Neural progenitor cell (in vitro differentiated cells): ENCODE measurements around the gene SLC25A22. TPM values are rescaled to one million over a fixed set of nuclear protein-coding genes. Genes with fewer than 3 reads are reported as not detected.

ENCODE experiments used
- DNase-seq: peaks from one replicate; pipeline ENCODE4 v3.0.0-alpha.2; 2016; ENCODE audit warnings: low spot score
- H2AFZ ChIP-seq: fragments of 200-600 bp; sonication (generic); replicated peaks from 2 replicates; pipeline ENCODE4 v1.6.1; 2016; ENCODE audit warnings: antibody characterized with exemption
- H3F3A ChIP-seq: fragments of 200-600 bp; sonication (generic); 2 replicates; pipeline ENCODE4 v1.6.1; 2016; ENCODE audit warnings: antibody characterized with exemption, low read depth
- H3K27ac ChIP-seq: fragments of 200-600 bp; sonication (generic); 2 replicates; pipeline ENCODE4 v1.5.1; 2016; ENCODE audit warnings: mild to moderate bottlenecking
- H3K27me3 ChIP-seq: fragments of 200-600 bp; sonication (generic); 2 replicates; pipeline ENCODE4 v1.6.1; 2016; ENCODE audit warnings: mild to moderate bottlenecking, moderate library complexity
- H3K36me3 ChIP-seq: fragments of 200-600 bp; sonication (generic); 2 replicates; pipeline ENCODE4 v1.5.1; 2016
- H3K4me1 ChIP-seq: fragments of 200-600 bp; sonication (generic); 2 replicates; pipeline ENCODE4 v1.6.1; 2016; ENCODE audit warnings: mixed run types
- H3K4me2 ChIP-seq: fragments of 200-600 bp; sonication (generic); 2 replicates; pipeline ENCODE4 v1.6.1; 2016
- H3K4me3 ChIP-seq: fragments of 200-600 bp; sonication (generic); 2 replicates; pipeline ENCODE4 v1.5.1; 2016
- H3K79me2 ChIP-seq: fragments of 200-600 bp; sonication (generic); 2 replicates; pipeline ENCODE4 v1.6.1; 2016; ENCODE audit warnings: low read depth
- H3K9ac ChIP-seq: fragments of 200-600 bp; sonication (generic); 2 replicates; pipeline ENCODE4 v1.6.1; 2016
- H3K9me3 ChIP-seq: fragments of 200-600 bp; sonication (generic); 2 replicates; pipeline ENCODE4 v1.5.1; 2016; ENCODE audit warnings: low read depth
- H4K20me1 ChIP-seq: fragments of 200-600 bp; sonication (generic); 2 replicates; pipeline ENCODE4 v1.6.1; 2016; ENCODE audit warnings: low read depth
- H3K27ac Mint-ChIP-seq: 3 replicates; pipeline ENCODE4 v1.8.0; 2021; ENCODE audit warnings: mixed read lengths
- H3K27me3 Mint-ChIP-seq: 2 replicates; pipeline ENCODE4 v1.8.0; 2022; ENCODE audit warnings: low read depth, mild to moderate bottlenecking, inconsistent platforms, moderate library complexity, mixed read lengths; ENCODE audit not compliant: insufficient read depth
- H3K36me3 Mint-ChIP-seq: 3 replicates; pipeline ENCODE4 v1.8.0; 2021; ENCODE audit warnings: mixed read lengths
- H3K4me1 Mint-ChIP-seq: 3 replicates; pipeline ENCODE4 v1.8.0; 2021; ENCODE audit warnings: mixed read lengths
- H3K4me3 Mint-ChIP-seq: 3 replicates; pipeline ENCODE4 v1.8.0; 2021; ENCODE audit warnings: mild to moderate bottlenecking, moderate library complexity, mixed read lengths
- H3K9me3 Mint-ChIP-seq: 3 replicates; pipeline ENCODE4 v1.8.0; 2020; ENCODE audit warnings: mixed read lengths
- EZH2 ChIP-seq: fragments of 200-600 bp; sonication (generic); IDR thresholded peaks from 2 replicates; pipeline ENCODE4 v1.6.1; 2017; ENCODE audit warnings: antibody characterized with exemption, mild to moderate bottlenecking, moderate library complexity
- EZH2phosphoT487 ChIP-seq: fragments of 200-600 bp; sonication (generic); IDR thresholded peaks from 2 replicates; pipeline ENCODE4 v1.6.1; 2017; ENCODE audit warnings: antibody characterized with exemption
- total RNA-seq: library from RNA; depleted of rRNA; stranded (reverse); fragments of >200 nt; gene quantifications from 2 replicates; pipeline ENCODE4 v1.2.3, GENCODE V29; 2015; ENCODE audit warnings: low replicate concordance
- TF ChIP-seq, protein P1 (sequence below): fragments of 200-600 bp; sonication (generic); IDR thresholded peaks from 2 replicates; pipeline ENCODE4 v1.5.1; 2017; ENCODE audit warnings: antibody characterized with exemption, mild to moderate bottlenecking

Gene SLC25A22
- total RNA-seq, 1 donor from 2014 or later = 11.0 TPM

DNA sequence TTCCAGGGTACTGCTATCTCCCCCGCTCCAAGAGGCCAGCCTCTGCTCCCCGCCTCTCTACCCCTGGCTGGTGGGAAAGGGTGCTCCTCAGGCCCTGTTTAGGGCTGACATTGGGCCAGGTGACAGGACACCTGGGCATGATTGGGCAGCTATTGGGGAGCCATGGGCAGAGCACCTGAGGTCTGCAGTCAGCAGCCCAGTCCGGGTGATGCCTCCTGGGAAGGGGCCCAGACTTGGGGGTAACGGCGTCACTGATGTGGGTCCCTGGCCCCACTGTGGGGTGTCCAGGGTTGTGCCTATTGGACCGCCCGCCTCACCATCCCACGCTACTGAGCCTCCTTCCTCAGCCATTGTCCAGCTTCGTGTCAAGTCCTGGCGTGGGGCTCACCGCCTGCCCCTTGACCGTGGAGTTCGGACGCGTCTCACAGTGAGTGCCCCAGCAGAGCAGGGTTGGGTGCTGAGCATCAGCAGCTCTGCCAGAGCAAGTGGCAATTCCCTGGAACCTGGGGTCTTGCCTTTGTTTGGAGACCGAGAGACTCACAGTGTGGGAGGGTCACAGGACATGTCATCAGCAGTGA lies 18.0 kb downstream of the SLC25A22 start:
- H4K20me1 ChIP-seq = peaks cover 37% of the 10 kb centered on the region
- Mint-ChIP-seq H3K4me1 (peaks cover 34% of the 10 kb centered on the region), H3K27ac (no peak overlapping the region), H3K36me3 (peaks cover 3% of the 10 kb centered on the region), H3K27me3 (peaks cover 6% of the 10 kb centered on the region), H3K9me3 (no peaks in the 10 kb centered on the region), H3K4me3 (peak overlapping the region; percentile 29)
- H2AFZ ChIP-seq = no peak overlapping the region
- no peak for DNase-seq
- no peak overlapping the region for H3K4me3 ChIP-seq
- no peak overlapping the region for H3K27ac ChIP-seq
- peaks cover 30% of the 10 kb centered on the region for H3K79me2 ChIP-seq
- peaks cover 27% of the 10 kb centered on the region for H3K4me1 ChIP-seq
- TF ChIP-seq, protein P1, sequence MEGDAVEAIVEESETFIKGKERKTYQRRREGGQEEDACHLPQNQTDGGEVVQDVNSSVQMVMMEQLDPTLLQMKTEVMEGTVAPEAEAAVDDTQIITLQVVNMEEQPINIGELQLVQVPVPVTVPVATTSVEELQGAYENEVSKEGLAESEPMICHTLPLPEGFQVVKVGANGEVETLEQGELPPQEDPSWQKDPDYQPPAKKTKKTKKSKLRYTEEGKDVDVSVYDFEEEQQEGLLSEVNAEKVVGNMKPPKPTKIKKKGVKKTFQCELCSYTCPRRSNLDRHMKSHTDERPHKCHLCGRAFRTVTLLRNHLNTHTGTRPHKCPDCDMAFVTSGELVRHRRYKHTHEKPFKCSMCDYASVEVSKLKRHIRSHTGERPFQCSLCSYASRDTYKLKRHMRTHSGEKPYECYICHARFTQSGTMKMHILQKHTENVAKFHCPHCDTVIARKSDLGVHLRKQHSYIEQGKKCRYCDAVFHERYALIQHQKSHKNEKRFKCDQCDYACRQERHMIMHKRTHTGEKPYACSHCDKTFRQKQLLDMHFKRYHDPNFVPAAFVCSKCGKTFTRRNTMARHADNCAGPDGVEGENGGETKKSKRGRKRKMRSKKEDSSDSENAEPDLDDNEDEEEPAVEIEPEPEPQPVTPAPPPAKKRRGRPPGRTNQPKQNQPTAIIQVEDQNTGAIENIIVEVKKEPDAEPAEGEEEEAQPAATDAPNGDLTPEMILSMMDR = no peak
- no peak for TF ChIP-seq EZH2phosphoT487
- TF ChIP-seq EZH2 = no peak
- H3K9ac ChIP-seq = no peak overlapping the region
- peaks cover 36% of the 10 kb centered on the region for H3F3A ChIP-seq
- H3K27me3 ChIP-seq = no peaks in the 10 kb centered on the region
- no peak overlapping the region for H3K4me2 ChIP-seq
- H3K36me3 ChIP-seq = no peaks in the 10 kb centered on the region
- no peaks in the 10 kb centered on the region for H3K9me3 ChIP-seq

DNA sequence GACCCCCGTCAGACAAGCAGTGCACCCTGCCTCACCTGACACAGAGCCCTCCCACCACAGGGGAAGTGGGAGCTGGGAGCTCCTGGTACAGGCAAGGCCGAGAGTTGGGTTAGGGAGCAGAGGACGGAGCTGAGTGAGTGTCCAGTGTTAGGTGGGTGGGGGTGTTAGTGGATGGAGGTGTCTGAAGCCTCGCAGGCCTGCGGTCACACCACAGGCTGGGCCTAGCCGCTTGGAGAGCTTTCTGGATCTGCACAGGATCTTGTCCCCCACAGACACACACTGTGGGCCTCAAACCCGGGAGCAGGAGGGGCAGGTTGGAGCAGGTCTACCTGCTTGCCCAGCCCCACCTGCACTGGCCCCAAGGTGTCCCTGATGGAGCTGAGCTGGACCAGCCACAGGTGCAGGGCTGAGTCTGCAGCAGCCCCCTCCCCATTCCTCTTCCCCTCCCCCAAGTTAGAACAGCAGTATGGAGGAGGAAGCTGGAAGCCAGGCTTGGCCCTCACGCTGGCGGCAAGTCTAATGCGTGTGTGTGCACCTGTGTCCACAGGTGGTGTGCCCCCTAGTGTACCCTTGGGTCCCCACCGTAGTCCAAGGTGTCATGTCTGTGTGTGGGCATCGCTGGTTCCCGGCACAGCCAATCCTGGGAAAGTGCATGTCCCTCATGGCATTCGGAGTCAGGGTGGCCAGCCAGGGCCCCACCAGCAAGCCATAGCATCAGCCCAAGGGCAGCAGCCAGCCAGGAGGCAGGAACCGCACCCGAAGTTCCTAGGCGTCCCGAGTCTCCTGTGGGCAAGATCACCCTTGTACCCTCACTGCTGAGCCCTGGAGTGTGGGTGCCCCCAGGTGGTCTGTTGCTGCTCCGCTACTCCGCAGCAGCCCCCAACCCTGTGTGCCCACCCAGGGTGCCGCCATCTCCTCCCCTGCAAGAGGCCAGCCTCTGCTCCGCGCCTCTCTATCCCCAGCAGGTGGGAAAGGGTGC lies 18.8 kb downstream of the SLC25A22 start:
- Histone ChIP-seq H3K4me3 (no peak overlapping the region), H3K4me2 (no peak overlapping the region), H4K20me1 (peaks cover 40% of the 10 kb centered on the region), H3K9me3 (no peaks in the 10 kb centered on the region), H2AFZ (no peak overlapping the region), H3K9ac (no peak overlapping the region), H3K4me1 (peaks cover 27% of the 10 kb centered on the region), H3K36me3 (no peaks in the 10 kb centered on the region), H3K79me2 (peaks cover 38% of the 10 kb centered on the region), H3K27ac (no peak overlapping the region), H3K27me3 (no peaks in the 10 kb centered on the region), H3F3A (peaks cover 31% of the 10 kb centered on the region)
- no peaks in the 10 kb centered on the region for H3K9me3 Mint-ChIP-seq
- peak overlapping the region; percentile 74 for H3K4me3 Mint-ChIP-seq
- peaks cover 3% of the 10 kb centered on the region for H3K27me3 Mint-ChIP-seq
- TF ChIP-seq EZH2 (no peak), EZH2phosphoT487 (no peak)
- TF ChIP-seq, protein P1 = no peak
- H3K27ac Mint-ChIP-seq = no peak overlapping the region
- DNase-seq = no peak
- peaks cover 34% of the 10 kb centered on the region for H3K4me1 Mint-ChIP-seq
- peaks cover 3% of the 10 kb centered on the region for H3K36me3 Mint-ChIP-seq

DNA sequence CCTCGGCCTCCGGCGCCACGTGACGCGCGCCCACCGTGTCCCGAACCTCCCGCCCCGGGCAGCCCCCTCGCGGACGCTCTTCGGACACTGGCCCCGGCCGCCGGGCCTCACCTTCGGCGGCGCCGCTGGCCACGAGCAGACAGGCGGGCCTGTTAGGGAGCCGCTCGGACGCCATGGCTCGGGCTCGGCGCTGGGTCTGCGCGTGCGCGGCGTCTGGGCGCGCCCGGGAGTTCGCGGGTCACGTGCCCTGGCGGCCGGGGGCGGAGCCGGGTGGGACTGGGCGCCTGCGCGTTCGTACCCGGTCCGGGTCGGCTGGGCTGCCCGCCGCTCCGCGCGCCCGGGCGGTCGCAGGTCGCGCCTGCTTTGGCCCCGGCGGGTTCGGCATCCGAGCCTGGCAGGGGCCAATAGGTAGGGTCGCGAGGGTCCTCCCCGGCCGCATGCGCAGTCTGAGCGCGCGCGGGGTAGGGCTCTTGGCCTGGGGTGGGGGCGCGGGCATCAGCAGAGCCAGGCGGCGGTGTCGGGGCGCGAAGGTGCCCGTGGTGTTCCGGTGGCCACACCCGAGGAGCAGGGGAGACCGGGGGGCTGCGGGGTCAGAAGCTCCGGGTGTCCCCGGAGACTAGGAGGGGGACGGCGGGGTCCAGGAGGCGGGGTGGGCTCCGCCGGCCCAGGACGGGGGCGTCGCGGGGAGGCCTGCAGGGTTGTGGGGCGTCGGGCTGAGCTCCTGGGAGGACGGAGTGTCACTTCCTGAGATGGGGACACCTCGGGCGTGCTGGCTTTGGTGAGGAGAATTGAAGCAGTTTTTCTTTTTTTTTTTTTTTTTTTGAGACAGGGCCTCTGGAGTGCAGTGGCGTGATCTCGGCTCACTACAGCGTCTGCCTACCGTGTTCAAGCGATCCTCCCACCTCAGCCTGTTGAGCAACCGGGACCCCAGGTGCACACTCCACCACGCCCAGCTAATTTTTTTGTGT lies 20.5 kb downstream of the SLC25A22 start, which contains the start of gene GATD1:
TSS of gene GATD1 (minus strand) at position 200 of the 968 bp plus-strand sequence. CDS start at position 175, 25 bp downstream.
- peak within 1 kb of the TSS; percentile 88 for H3K4me3 Mint-ChIP-seq
- peaks cover 50% of the 10 kb centered on the region for H3K79me2 ChIP-seq

More for the DNA sequence above, 20.5 kb downstream of the SLC25A22 start, which contains the start of gene GATD1:
- H3K4me1 Mint-ChIP-seq = peaks cover 24% of the 10 kb centered on the region
- no peak for TF ChIP-seq EZH2
- TF ChIP-seq, protein P1 = no peak
- no peak for TF ChIP-seq EZH2phosphoT487
- Histone ChIP-seq H3K4me3 (peak within 1 kb of the TSS; percentile 97), H4K20me1 (peaks cover 51% of the 10 kb centered on the region), H3K36me3 (no peaks in the 10 kb centered on the region), H3K9me3 (no peaks in the 10 kb centered on the region), H3K27me3 (no peaks in the 10 kb centered on the region), H3K4me2 (peak within 1 kb of the TSS; percentile 96), H3K27ac (peak within 1 kb of the TSS; percentile 91), H3K9ac (peak within 1 kb of the TSS; percentile 73), H3K4me1 (peaks cover 16% of the 10 kb centered on the region), H2AFZ (peak within 1 kb of the TSS; percentile 88), H3F3A (peaks cover 17% of the 10 kb centered on the region)
- DNase-seq = peak; percentile 96
- peak within 1 kb of the TSS; percentile 11 for H3K27ac Mint-ChIP-seq
- H3K9me3 Mint-ChIP-seq = no peaks in the 10 kb centered on the region
- peaks cover 3% of the 10 kb centered on the region for H3K36me3 Mint-ChIP-seq
- no peaks in the 10 kb centered on the region for H3K27me3 Mint-ChIP-seq
